Metanephros (tissue), 1 donor: Measurements from ENCODE around the gene P2RX4. TPM values are rescaled to one million over a fixed set of nuclear protein-coding genes. Genes with fewer than 3 reads are reported as not detected.

Source experiments
- total RNA-seq: library from RNA; depleted of rRNA; stranded (reverse); fragments of >200 nt; gene quantifications from one replicate; pipeline ENCODE4 v1.2.3, GENCODE V29; 2014

P2RX4 gene, protein sequence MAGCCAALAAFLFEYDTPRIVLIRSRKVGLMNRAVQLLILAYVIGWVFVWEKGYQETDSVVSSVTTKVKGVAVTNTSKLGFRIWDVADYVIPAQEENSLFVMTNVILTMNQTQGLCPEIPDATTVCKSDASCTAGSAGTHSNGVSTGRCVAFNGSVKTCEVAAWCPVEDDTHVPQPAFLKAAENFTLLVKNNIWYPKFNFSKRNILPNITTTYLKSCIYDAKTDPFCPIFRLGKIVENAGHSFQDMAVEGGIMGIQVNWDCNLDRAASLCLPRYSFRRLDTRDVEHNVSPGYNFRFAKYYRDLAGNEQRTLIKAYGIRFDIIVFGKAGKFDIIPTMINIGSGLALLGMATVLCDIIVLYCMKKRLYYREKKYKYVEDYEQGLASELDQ
- total RNA-seq, result 27.0 TPM

GRCh38 chr12:121209624-121210572, at the start of gene P2RX4:
Gene P2RX4 (plus strand): TSS chr12:121210129. CDS start chr12:121210165, 36 bp downstream.

Other genes with a start within 250 kb of the P2RX4 start
- 9.9 TPM for gene HNF1A, start 231.6 kb upstream of the P2RX4 start, total RNA-seq
- 12.0 TPM for gene C12orf43, start 193.6 kb upstream of the P2RX4 start, total RNA-seq
- 0.70 TPM for gene OASL, start 170.9 kb upstream of the P2RX4 start, total RNA-seq
- gene P2RX7, start 77.3 kb upstream of the P2RX4 start, total RNA-seq, result 2.3 TPM
- gene CAMKK2, start 86.6 kb downstream of the P2RX4 start, total RNA-seq, result 21.7 TPM
- gene ANAPC5, start 142.3 kb downstream of the P2RX4 start, total RNA-seq, result 166 TPM
- gene RNF34, start 190.0 kb downstream of the P2RX4 start, total RNA-seq, result 64.3 TPM